NCI-H1436 (cell line): ENCODE results near the gene PTPRD.
A peak's percentile ranks its signal among the peaks of the same experiment; 100 is the strongest.
"Not testable (repeated sequence)": the region's sequence is repeated elsewhere in the genome, so short reads cannot be mapped to it uniquely, and the experiment has no call there.

Experiments
- DNase-seq: peaks from one replicate; lab custom pipeline; 2025; lab: John Stamatoyannopoulos, UW

PTPRD gene

DNA sequence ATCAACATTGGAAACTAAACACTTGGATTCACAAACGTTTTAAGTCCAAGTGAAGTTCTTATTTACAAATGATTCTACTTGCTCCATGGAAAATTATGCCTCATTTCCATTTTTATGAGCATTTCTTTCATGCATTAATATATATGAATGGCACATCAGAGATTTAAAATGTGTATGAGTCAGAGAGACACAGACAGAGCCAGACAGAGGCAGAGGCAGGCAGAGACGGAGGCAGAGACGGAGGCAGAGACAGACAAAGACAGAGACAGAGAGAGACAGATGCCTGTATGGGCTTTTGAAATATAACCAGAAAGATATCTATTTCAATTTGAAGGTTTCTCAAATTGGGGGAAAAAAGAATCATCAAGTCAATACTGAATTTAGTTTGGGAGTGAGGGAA lies 649.0 kb downstream of the PTPRD start:
- no peak for DNase-seq

DNA sequence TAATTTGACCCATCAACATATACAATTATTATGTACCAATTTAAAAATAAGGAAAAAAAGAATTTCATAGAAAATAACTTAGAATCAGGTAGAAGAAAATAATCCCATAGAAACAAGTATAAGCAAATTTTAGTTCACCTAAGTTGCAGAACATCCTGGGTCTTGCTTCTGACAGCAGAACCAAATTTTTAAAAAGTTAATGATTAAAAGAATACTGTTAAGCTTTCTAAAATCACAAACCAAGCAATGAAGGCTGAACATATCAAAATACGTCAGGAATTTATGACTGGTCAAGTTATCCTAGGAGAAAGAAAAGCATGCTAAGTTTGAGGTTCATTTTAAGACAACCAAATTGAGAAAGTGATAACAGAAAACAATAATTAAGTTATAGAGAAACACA lies 650.9 kb downstream of the PTPRD start:
- DNase-seq: no peak

DNA sequence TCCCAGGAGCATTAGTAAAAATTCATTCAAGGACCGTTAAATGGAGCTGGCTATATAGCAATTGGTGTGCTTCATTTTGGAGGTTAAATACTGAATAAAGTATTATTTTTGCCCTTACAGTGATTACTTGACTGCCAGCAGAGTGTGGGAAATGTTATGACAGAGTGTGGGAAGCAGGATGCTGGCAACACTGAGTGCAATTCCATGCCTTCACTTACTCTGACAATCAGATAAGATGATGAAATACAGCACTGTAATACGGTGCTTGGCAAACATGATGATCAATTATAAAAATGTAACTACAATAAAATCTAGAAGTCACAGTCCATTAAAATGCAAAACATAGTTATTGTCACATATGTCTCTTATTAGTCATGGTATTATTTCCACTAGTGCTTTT lies 651.3 kb downstream of the PTPRD start:
- DNase-seq: no peak

DNA sequence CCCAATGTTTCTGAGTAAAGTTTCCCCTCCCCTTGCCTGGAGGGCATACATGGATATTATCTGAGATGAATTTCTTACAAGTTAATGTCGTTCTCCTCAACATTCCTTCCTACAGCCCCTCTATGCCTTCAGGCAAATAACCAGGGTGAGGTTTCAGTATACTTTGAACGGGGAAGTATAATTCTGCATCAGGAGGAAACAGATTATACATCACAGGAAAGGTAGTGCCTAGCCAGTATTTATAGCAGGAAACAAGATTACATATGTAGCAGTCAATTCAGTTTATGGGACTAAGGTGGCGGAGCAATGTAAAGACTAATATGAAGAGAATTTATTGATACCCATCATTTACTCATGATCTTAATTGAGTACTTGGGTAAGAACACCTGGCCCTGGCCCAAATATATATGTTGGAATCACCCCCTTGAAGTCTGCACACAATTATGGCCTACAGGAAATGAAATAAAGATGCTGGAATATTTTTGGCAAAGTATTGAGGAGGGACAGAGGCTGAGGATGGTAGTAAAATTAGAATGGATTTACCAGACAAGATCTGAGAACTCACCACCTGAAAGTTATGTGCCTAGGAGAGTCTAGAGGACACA lies 661.1 kb downstream of the PTPRD start:
- no peak for DNase-seq

DNA sequence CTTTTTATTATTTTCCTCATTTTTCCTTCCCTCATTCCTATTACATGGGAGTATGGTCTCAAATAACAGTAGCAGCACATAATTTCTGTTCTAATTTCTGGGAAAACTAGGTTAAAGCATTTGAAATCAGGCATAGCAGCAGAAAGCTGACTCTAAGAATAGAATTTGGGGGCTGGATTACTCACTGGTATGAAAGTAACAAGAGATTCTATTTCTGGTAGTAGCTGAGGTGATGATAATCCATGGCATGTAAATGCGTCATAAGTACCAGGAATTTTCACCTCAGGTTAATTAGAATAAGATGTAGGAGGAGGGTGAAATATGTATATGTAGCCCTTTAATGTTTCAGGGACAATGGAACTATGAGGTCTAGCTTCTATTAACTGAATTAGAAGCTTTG lies 662.0 kb downstream of the PTPRD start:
- DNase-seq: no peak

DNA sequence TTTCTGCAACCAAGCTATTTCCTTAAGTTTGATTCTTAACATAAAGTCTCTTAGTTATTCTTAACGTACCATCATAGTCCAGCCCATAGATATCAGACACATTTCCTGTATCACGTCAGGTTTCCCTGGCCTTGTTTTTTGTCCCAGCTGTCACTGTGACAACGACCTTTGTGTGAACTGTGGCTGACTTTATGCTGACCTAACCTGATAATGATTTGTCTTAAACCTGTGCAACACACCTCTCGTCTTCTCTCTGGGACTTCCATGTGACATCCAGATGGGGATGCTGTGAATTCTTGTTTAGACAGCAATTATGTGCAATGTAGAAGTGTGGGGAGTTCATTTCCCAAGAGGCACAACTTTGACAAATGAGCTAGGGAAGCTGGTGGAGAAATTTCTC lies 662.8 kb downstream of the PTPRD start:
- no peak for DNase-seq

DNA sequence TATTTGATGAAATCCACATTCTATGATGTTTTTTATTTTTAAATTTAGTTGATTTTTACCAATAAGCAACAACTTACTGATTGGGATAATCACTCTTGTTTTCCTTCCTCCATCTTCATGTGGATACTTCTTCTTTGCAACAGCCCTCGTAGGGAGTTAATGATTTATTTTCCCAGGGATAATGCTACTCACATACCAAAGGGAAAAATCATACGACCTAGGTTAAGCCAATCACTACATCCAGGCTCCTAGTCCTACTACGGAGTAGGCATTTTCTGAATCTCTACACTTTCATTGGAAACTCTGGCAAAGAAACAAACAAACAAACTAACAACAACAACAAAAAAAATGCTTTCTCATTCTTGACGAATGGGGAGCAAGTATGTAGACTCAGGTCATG lies 663.4 kb downstream of the PTPRD start:
- DNase-seq: no peak

DNA sequence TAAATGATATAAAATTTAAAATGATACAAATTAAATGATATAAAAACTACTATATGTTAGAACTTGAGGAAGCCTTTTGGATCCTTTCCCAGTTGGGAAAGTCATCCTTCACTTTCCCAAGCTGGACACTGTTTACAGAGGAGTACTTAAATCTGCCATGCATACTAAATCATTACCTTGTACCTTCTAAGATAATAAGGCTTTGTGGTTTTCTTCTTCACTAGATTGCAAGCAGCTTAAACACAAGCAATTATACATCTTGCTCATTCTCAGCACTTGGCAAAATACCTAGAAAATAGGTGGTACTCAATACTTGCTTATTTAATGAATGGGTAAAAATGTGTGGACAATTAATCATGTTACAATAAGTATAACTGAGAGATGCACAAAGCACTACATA lies 666.8 kb downstream of the PTPRD start:
- no peak for DNase-seq

DNA sequence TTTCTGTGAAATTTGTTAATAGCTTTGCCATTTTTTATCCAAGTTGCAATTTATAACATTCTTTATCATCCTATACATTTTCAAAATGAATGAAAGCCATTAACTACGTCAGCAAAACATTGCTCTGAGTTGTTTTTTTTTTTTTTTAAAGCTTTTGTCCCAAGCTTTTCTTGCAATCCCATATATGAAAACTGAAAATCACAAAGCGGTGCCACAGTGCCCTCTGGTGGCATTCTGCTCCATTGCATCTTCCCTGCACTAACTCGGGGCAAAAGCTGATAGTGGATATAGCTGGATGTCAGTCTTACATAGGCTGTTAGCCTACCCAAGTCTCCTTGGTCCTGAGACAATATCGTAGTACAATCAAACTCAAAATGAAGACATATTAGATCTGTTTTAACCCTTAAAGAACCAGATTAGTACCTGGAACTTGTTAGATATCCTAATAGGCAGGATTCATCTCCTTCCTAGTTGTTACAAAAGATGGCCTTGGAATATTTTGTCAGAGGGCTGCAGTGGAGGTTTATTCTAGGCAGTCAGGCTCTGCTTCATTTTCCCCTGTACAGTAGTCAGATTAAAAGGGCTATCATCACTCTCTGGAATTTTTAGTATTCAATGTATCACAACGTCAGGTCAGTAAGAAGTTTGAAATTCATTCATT lies 669.9 kb downstream of the PTPRD start:
- peak; percentile 52 for DNase-seq

DNA sequence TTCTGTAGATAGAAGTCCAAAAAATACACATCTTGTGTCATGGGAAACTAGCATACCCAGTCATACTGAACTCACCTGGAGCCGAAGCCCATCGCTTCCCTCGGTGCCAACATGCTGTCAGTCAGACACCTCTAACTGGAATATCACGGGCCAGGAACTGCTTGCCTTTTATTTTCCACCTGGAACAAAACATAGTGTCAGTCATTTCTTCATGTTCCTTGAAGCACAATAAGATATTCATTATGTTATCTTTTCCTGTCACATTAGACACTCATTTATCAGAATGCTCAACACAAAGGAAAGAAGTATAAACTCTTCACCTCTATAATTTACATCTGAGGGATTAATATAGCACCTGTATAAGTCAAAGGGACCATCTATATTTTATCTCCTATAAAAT lies 674.4 kb downstream of the PTPRD start:
- no peak for DNase-seq

DNA sequence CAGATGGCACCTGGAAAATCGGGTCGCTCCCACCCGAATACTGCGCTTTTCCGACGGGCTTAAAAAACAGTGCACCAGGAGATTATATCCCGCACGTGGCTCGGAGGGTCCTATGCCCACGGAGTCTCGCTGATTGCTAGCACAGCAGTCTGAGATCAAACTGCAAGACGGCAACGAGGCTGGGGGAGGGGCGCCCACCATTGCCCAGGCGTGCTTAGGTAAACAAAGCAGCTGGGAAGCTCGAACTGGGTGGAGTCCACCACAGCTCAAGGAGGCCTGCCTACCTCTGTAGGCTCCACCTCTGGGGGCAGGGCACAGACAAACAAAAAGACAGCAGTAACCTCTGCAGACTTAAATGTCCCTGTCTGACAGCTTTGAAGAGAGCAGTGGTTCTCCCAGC lies 681.3 kb downstream of the PTPRD start:
- not testable (repeated sequence) for DNase-seq

DNA sequence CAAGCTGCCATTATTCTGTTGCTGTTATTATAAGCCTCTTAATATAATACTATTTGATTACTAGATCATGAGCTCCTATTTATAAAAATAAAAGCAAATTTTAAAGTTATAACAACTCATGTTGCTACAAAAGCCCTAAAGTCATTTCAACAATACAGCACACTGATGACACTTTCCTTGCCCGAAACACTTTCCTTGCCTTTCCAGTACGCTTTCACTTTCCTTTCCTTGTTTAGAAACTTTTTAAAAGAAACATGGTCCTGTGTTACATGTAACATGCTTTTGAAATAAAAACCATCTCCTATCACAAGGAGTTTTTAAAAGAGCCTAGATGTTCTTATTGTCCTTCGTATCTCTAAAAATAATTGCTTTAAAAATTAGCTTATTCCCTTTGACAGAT lies 688.4 kb downstream of the PTPRD start:
- DNase-seq: no peak

DNA sequence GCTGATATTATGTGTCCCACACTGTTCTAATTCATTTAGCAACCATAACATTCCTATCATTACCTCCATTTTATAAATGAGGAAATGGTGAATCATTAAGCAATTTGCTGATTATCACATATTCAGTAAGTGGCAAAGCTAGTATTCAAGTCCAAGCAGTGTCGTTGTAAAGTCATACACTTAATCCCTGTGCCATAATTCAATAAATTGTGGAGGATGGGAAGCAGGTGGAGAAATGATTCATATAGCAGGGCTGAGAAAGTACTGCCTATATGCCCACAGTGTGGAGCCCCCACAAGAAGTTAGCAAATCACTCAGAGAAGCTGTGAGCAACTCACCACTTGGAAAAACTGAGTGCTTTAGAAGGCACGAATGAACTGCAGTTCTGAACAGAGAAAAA lies 691.0 kb downstream of the PTPRD start:
- DNase-seq: no peak

DNA sequence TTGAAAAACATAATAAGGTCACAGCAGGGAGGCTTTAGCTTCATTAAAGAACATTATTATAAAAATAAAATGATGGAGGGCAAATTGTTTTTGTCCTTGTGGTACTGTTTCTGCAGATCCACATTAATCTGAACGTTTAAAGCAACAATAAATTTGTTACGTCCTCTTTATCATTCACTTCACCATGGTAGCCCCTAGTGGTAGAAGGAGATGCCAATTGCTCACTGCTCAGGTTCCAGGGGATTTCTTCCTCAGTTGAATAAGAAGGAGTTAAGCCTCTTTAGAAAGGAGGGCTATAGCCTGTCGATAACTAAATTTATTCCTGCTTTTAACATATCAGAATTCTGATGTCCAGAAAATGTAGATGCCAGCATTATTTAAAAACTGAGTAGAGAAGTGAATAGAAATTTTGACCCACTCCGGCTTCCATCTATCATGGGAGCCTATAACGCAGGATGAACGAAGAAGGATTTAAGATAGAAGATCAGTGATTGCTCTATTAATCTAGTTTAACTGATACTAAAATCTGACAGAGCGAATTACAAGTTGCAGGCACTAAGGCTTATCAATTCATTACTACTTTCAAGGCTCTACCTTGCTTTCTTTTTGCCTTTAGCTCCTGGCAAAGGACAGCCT lies 692.3 kb downstream of the PTPRD start:
- DNase-seq: no peak

DNA sequence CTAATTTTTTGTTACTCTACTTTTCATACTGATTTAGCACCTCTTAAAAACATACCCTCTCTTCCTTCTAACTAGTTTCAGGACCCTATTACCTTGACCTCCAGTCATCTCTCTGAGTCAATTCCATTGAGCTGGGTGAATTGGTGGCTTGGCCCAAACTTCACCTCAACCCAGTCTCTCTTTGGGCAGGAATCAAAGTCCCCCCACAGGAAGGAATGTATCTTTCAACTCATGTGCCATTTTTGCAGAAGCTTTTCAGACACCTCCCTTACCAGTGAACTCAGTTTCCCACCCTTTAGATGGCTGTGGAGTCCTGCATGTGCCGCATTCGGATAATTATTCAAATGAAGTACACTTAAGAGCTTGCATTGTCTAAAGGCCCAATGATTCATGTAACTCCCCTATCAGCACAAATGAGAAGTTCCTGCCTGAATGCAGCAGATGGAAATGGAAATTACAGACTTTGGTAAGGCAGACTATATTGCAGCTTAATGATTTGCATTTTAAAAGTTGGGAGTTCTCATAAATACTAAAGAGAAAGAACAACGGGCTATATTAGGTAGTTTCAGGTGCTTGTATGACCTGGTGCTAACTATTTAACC lies 693.5 kb downstream of the PTPRD start:
- DNase-seq: no peak

DNA sequence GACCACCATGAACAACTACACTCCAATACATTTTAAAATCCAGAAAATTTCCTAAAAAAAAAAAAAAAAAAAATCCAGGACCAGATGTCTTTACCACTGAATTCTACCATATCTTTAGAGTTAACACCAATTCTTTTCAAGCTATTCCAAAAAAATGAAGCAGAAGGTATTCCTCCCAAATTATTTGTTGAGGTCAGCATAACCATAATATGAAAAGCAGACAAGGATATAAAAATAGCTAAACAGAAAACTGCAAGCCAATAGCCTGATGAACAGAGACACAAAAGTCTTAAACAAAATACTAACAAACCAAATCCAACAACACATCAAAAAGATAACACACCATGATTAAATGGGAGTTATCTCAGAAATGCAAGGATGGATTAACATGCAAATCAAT lies 695.4 kb downstream of the PTPRD start:
- no peak for DNase-seq

DNA sequence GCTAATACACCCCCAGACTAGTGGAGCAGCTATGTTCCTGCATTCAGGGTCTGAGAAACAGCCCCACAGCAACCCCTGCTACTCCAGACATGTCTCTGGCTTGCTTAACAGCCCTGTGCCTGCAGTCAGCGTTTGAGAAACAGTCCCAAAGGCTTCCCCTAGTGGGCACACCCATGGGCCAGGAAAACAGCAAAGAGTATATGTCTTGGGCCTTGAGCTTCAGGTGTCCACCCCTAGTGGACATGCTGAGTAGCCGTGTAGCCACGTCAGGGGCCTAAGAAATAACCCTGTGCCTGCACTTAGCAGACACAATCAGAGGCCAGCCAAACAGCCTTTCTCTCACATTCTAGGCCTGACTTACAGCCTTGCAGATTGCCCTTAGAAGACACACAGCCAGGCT lies 698.6 kb downstream of the PTPRD start:
- DNase-seq: no peak

DNA sequence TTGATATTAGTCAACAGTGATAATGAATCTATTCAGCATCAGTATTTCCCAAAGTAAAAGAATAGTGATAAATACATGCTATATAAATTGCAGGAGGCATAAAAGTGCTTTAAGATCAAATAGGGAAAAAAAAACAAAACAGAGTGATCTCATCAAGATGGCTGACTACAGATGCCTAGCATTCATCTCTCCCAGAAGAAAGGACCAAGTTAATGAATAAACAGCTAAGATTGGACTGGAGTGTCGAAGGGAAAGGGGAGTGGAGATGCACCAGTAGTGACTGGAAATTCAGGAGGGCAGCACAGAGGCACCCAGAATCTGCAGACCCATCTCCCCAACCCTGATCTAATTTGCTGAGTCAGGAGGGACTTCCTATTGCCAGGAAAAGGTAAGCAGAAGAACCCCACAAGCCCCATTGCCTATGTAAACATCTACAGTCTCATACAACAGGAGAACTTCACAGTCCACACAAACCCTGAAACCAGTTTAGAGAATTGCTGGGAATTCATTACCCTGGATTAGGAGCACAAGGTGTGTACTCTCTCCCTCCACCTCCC lies 699.4 kb downstream of the PTPRD start:
- no peak for DNase-seq

DNA sequence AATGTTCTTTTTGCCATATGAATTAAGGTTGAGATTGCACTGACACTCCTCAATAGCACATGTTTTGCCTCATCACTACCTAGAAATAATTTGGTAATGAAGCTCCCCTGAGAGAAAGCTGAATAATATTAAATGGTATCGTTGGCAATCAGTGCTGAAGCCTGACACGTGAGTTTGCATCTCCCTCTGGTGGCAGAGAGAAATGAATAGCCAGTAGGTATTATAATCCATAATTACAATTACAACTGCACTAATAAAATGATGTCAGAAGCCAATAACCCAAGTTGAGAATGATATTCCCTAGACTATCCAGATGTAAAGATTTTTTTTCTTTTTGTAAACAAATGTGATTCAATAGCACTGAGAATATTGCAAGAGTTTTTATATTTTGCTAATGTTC lies 700.3 kb downstream of the PTPRD start:
- peak; percentile 34 for DNase-seq

DNA sequence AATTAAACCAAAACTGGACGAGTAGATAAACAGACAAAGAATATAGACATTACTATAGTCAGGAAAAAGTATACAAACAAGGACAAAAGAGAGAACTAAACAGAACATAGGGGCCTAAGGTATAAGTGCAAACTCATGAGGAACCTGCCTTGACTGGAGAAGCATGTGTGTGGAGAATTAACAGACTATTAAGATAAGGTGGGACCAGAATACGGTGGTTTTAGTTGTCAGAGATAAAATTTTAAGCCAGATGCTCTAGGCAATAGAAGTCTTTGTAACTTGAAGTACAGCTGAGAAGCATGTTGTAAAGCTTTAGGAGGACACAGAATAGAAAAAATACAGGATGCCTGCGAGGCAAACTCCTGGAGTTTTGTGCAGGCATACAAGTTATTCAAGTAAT lies 707.1 kb downstream of the PTPRD start:
- DNase-seq: no peak

DNA sequence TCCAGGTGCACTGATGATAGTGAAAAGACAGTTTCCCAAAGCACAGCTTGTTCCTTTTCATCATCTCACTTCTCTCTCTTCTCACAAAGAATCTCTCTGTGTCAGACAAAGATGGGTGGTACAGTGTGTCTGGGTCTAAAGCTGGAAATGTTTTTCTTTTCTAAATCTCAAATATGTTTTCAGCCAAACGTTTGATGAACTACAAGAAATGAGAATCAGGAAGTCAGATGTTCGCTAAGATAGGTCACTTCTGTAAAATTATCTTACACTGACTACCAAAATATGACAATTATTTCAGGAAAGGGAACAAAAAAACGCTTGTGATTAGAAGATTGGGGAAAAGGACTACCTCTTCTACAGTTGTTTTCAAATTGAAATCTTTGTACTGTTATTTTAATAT lies 708.8 kb downstream of the PTPRD start:
- no peak for DNase-seq

DNA sequence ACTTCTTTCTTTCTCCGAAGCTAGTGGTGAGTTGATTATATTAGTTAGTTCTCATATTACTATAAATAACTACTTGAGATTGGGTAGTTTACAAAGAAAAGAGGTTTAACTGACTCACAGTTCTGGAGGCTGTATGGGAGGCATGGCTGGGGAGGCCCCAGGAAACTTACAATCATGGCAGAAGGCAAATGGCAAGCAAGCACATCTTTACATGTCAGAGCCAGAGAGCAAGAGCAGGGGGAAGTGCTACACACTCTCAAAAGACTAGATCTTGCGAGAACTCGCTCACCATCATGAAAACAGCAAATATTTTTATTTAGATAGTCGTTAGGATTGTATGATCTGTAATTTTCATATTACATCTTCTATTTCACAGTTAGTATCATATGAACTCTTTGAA lies 711.2 kb downstream of the PTPRD start:
- DNase-seq: no peak

DNA sequence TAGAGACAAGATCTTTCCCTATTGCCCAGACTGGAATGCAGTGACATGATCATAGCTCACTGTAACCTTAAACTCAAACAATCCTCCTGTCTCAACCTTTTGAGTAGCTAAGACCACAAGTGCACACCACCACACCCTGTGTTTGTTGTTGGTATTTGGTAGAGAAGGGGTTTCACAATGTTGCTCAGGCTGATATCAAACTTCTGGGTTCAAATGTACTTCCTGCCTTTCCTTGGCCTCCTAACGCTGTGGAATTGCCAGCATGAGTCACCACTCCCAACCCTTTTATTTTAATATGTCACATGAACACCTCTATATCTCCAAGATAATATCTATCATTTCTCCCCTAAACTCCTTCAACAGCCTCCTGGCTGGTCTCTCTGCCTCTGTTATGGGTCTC lies 719.0 kb downstream of the PTPRD start:
- DNase-seq: no peak
